HG03066 (cell line): Measurements from ENCODE around the gene RTEL1.
"Not testable (repeated sequence)": the region's sequence is repeated elsewhere in the genome, so short reads cannot be mapped to it uniquely, and the experiment has no call there.

Experiments used
- ATAC-seq: cut with Tn5 transposase; IDR thresholded peaks from one replicate; pipeline ENCODE4 v1.9.1; 2021; ENCODE audit warnings: low read depth; ENCODE audit not compliant: unreplicated experiment

RTEL1 gene

DNA sequence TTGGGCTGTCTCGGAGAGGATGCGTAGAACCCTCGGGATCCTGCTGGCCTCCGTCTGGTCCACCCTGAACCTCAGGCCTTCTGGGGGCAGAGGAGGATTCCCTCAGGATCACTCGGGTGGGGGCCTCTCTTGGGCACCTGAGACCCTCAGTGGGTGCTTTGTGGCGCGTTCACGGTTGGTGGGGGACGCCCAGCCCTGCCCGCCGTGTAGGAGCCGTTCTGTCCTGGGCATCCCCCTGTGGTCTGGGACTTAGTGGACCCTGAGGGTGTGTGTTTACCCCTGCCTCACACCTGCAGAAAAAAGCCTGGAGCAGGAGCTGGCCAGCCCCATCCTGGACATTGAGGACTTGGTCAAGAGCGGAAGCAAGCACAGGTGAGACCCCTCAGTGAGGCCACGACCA, 7.6 kb downstream of the RTEL1 start:
- no peak for ATAC-seq

DNA sequence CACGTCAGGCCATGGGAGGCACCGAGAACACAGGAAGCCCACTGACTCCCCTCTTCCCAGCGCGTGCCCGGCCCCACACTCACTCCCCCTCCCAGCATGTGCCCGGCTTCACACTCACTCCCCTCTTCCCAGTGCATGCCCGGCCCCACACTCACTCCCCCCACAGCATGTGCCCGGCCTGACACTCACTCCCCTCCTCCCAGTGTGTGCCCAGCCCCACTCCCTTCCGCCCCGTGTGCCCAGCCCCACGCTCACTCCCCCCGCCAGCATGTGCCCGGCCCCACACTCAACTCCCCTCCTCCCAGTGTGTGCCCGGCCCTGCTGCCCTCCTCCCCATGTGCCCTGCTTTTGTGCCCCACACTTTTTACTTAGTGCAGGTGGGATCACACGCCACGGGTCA, 9.7 kb downstream of the RTEL1 start:
- ATAC-seq, result no peak

DNA sequence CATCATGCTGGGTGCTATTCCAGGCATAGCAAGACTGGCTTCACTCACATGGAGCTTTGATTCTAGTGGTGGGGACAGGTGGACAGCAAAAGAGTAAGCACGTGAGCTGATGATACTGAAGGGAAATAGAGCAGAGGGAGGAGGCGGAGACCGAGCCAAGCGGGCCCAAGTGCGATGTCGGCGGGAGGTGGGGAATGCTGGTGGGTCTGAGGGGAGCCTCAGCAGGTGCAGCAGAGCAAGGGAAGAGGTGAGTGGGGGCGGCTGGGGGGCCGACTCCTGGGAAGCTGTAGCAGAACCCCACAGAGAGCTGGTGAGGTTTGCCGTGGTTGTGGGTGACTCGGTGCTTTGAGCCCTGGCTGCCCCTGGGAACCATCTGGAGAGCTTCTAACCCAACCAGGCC, 10.2 kb downstream of the RTEL1 start:
- no peak for ATAC-seq

- ATAC-seq, result not testable (repeated sequence)
These were observed 13.6 kb downstream of the RTEL1 start for GRCh38 chr20:63671695-63672094.

DNA sequence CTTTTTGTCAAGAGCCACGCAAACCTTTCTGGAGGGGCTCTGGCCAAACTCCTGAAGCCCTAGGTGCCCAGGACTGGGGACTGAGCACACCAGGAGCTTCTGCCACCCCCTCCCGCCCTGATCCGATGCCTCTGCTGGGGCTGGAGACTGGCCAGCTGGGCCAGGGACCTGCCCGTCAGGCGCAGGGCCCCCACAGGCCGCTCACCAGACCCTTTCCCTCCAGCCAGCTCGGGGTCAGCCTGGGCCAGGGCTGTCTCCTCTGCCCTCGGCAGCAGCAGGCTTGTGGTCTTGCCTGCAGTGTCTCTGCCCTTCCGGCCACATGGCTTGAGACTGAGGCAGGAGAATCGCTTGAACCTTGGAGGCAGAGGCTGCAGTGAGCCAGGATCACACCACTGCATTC, 14.6 kb downstream of the RTEL1 start:
- ATAC-seq, result no peak

GRCh38 chr20:63673951-63674350, 15.8 kb downstream of the RTEL1 start:
- no peak for ATAC-seq

- ATAC-seq, result no peak
These were observed 17.7 kb downstream of the RTEL1 start for GRCh38 chr20:63675681-63676368.

DNA sequence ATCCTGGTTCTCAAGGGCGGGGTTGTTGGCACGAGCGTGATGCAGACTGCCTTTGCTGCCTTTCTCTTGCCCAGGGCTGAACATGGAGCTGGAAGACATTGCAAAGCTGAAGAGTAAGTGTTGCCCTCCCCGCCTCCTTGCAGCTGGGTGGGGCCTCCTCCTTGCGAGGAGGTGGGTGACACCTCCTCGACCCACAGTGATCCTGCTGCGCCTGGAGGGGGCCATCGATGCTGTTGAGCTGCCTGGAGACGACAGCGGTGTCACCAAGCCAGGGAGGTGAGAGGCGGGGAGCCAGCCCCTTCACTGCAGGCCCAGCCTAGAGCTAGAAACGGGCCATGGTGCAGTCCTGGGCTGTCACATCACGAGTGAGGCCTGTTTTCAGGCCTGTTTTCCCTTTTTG, 20.0 kb downstream of the RTEL1 start:
- no peak for ATAC-seq

DNA sequence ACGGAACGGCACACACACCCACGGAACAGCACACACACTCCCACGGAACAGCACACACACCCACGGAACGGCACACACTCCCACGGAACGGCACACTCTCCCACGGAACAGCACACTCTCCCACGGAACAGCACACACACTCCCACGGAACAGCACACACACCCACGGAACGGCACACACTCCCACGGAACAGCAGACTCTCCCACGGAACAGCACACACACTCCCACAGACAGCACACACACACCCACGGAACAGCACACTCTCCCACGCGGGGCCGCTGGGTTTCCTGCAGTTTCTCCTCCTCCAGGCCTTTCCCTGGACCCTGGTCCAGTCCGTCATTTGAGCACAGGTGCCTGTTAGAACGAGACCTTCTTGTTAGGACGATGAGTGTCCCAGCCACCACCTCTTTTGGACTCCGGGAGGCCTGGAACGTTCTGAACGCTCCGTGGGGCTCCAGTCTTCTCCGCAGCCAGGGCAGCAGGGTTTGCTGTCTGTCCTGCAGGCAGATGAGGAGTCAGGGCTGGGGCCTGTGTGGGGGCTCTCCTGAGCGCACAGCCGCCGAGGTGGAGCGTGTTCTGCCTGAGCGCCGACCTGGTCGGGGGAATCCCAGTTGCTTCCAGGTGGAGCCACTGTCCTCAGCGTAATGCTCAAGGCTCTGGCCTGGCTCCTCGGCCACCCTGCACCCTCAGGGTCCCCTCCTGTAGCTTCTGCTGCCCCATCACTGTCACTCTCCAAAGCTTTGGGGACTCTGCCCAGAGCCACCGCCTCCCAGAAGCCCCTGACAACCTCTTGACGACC, 20.8 kb downstream of the RTEL1 start:
- no peak for ATAC-seq

GRCh38 chr20:63679799-63680305, 21.7 kb downstream of the RTEL1 start:
- no peak for ATAC-seq

- ATAC-seq, result no peak
These were observed 22.3 kb downstream of the RTEL1 start for GRCh38 chr20:63680427-63680826.

- no peak for ATAC-seq
These were observed 22.9 kb downstream of the RTEL1 start for GRCh38 chr20:63680857-63681608.

- no peak for ATAC-seq
These were observed 23.6 kb downstream of the RTEL1 start for GRCh38 chr20:63681609-63682142.

DNA sequence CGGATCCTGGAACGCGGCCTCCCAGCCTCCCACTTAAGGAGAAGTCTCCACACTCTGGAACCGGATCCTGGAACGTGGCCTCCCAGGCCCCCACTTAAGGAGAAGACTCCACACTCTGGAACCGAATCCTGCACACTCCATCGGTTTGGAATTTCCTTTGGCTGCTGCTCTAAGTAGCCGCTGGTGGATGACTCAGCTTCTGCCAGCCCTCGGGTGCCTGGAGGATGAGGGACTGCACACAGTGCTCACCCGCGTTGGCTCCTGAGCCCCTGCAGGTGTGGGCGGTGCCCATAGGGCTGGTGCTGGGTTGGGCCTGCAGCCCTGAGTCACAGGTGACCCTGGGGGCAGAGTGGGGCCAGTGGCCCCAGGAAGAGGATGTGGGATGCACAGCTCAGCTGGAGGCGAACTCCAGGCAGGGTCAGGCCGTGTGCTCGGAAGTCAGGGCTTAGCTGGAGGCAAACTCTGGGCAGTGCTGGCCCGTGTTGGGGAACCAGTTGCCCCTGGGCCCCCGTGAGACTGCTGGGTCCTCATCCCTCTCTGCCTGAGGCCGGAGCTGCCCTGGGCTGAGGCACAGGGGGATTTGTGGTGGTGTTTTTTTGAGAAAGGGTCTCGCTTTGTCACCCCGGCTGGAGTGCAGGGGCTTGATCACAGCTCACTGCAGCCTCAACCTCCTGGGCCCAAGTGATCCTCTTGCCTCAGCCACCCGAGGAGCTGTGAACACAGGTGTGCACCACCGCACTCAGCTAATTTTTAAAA, 24.4 kb downstream of the RTEL1 start:
- ATAC-seq, result no peak

GRCh38 chr20:63685269-63686026, 27.3 kb downstream of the RTEL1 start:
- no peak for ATAC-seq

- ATAC-seq, result no peak
These were observed 28.0 kb downstream of the RTEL1 start for GRCh38 chr20:63686094-63686491.

DNA sequence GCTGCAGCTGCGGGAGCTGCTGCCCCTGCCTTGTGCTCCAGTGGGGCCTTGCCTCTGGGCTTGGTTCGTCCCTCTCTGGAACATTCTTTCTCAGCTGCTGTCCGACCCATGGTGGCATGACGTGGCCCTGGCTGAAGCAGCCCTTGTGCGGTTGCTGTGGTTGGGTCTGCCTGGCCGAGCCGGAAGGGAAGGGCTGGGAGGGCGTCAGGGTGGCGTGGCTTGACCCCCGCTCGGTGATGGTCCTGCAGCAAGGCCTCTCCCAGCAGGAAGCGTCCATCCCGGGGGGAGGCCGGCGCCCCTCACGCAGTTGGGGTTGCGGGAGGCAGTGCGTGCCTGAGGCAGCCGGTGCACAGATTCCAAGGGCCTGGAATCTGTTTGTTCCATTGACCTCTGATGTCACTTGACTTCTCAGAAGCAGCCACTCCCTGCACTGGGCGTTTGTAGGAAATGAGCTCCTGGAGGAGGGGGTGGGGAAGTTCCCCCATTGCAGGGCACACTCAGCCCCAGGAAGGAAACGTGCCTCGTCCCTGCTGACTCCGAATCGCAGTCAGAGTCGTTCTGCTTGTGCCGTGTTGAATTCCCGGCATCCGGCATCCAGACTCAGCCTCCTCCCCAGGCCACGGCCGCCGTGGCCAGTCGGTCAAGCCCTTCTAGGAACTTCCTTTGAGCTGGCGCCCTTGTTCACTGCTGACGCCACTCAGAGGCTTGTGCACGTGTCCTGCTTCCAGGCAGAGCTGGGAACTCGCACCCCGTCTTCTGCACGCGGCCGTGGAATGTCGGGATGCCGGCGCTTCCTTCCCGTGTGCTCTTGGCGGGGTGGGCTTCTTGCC, 28.6 kb downstream of the RTEL1 start:
- no peak for ATAC-seq

DNA sequence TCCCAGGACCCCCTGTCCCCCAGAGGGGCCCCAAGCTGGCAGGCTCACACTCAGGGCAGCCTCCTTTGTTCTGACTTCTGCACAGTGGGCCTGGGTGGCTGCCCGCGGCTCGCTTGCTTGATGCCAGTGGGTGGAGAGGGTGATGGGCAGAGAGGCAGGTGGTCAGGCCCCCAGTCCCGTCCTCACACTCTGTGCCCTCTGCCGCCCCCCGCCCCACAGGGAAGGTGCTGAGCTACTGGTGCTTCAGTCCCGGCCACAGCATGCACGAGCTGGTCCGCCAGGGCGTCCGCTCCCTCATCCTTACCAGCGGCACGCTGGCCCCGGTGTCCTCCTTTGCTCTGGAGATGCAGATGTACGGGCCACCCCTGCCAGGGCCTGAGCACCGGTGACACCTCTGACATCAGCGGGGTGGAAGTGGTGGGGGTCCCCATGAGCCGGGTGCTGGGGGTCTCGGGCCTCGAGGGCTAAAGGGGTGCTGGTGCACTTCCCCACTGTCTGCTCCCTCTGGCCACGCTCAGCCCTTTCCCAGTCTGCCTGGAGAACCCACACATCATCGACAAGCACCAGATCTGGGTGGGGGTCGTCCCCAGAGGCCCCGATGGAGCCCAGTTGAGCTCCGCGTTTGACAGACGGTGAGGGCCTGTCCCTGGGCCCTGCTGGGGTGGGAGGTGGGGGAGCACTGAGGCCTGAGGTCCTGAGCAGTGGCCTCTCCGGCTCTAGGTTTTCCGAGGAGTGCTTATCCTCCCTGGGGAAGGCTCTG, 29.5 kb downstream of the RTEL1 start:
- ATAC-seq, result no peak
